Stomach (tissue), 9 donors: ENCODE data around the gene JTB. TPM values are rescaled to one million over a fixed set of nuclear protein-coding genes. Genes with fewer than 3 reads are reported as not detected.
A peak's percentile ranks its signal among the peaks of the same experiment; 100 is the strongest.

Experiments used
- DNase-seq, 2 donors: peaks; one replicate each; pipeline versions ENCODE4 v3.0.0 to v3.0.0-alpha.2; 2013 to 2019
- H3K27ac ChIP-seq, 5 donors: fragments of 200-600 bp in 4 of 5; sonication (generic) in 4 of 5; one replicate each; pipeline ENCODE4 v1.5.1; 2013 to 2019; ENCODE audit warnings: mild to moderate bottlenecking in 1 of 5, moderate library complexity in 1 of 5
- H3K27me3 ChIP-seq, 3 donors: fragments of 200-600 bp; sonication (generic); one replicate each; pipeline ENCODE4 v1.5.1; 2017 to 2019; ENCODE audit warnings: mixed run types in 1 of 3
- H3K36me3 ChIP-seq, 4 donors: fragments of 200-600 bp; sonication (generic); 1 replicate in 3 of 4; 2 replicates in 1 of 4; pipeline ENCODE4 v1.5.1; 2016 to 2019
- H3K4me1 ChIP-seq, 4 donors: fragments of 200-600 bp; sonication (generic); one replicate each; pipeline ENCODE4 v1.5.1; 2016 to 2019
- H3K4me3 ChIP-seq, 4 donors: fragments of 200-600 bp; sonication (generic) in 3 of 4; one replicate each; pipeline ENCODE4 v1.5.1; 2016 to 2019; ENCODE audit warnings: mild to moderate bottlenecking in 1 of 4
- H3K9me3 ChIP-seq, 4 donors: fragments of 200-600 bp; sonication (generic); one replicate each; pipeline ENCODE4 v1.5.1; 2016 to 2019
- EP300 ChIP-seq: sonication (generic); formaldehyde crosslinking; IDR thresholded peaks from one replicate; pipeline ENCODE4 v1.6.1; 2017; ENCODE audit warnings: antibody characterized with exemption
- POLR2A ChIP-seq, 4 donors: fragments of 450-650 bp; IDR thresholded peaks; one replicate each; pipeline ENCODE4 v1.6.1; 2016; ENCODE audit warnings: antibody characterized with exemption in 4 of 4, control low read depth in 2 of 4, mild to moderate bottlenecking in 1 of 4, moderate library complexity in 1 of 4
- POLR2AphosphoS5 ChIP-seq, 3 donors: sonication (generic); formaldehyde crosslinking; IDR thresholded peaks; one replicate each; pipeline ENCODE4 v1.6.1; 2016; ENCODE audit warnings: antibody characterized with exemption in 3 of 3
- whole genome bisulfite sequencing, 5 donors: extraction: QIAGEN DNeasy Blood & Tissue Kit in 3 of 5; methylation state at CpG; one replicate each; pipeline versions ENCODE4 v1.1.5 to v1.1.7; 2013 to 2018; 5-methylcytosine and 5-hydroxymethylcytosine counted together
- intact Hi-C: fragments of 100-400 bp; cut with DNase I; formaldehyde crosslinking; loops from one replicate; pipeline ENCODE4 v1.15.1; 2023; ENCODE audit warnings: low total_unique reads
- polyA plus RNA-seq, 3 donors: library from polyadenylated mRNA; stranded (reverse); fragments of 200-250 nt; gene quantifications; one replicate each; pipeline ENCODE4 v1.2.3, GENCODE V29; 2013
- total RNA-seq, 5 donors: library from RNA; depleted of rRNA; stranded (reverse); fragments of >200 nt; gene quantifications; one replicate each; pipeline versions ENCODE4 v1.1.0 to v1.2.3, GENCODE V29; 2014 to 2016
- TF ChIP-seq, protein P1 (sequence below), 7 experiments: fragments of 450-650 bp in 4 of 7; fragments of 200-600 bp in 3 of 7; sonication (generic) in 3 of 7; IDR thresholded peaks; one replicate each; pipeline ENCODE4 v1.5.1; 2016 to 2019; ENCODE audit warnings: antibody characterized with exemption in 7 of 7, control low read depth in 2 of 7, mild to moderate bottlenecking in 1 of 7
- donor health status: healthy with polysubstance abuse.
- donor health status: Bipolar disorder and iron deficiency.
- donor health status: healthy.

JTB gene
- total and polyA plus RNA-seq, 8 donors, result 130 to 859 (median 235) TPM

DNA sequence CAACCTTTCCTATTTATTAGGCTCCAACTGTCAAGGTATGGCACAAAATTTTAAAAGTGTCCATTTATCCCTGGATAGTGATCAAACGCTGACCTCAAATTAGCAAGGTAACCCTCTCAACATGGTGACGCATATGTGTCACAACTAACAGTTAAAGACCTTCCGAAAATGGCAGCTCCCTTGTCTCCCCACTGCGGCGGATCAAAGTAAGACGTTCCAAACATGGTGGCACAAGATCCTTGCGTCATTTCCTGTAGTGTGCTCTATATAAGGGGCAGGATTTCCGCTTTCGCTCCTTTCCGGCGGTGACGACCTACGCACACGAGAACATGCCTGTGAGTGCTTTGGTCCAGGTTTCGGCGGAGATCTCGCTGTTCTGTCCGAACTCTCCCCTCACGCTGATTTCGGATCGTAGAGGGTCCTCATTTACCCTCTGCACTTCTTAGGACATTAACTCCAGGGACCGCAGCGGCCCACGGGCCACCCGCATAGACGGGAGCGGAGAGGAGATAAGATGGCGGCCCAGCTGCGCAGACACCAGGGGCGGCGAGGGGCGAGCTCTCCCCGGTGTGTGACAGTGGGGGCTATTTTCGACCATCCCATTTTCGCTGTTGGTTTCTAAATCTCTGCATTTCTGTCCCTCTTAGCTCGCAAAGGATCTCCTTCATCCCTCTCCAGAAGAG lies 13.1 kb upstream of the JTB start, which contains the start of gene RPS27:
TSS of gene RPS27 (plus strand) at position 295 of the 683 bp plus-strand sequence. CDS start at position 330, 35 bp downstream.
- intact Hi-C loops, result no loop called here
- peak; percentile 100 for TF ChIP-seq POLR2AphosphoS5 (IDR thresholded peaks at IDR 0.05)
- peak in 2 of 4 donors; percentile 92 to 96 for TF ChIP-seq POLR2A (IDR thresholded peaks at IDR 0.05)
- TF ChIP-seq, protein P1, sequence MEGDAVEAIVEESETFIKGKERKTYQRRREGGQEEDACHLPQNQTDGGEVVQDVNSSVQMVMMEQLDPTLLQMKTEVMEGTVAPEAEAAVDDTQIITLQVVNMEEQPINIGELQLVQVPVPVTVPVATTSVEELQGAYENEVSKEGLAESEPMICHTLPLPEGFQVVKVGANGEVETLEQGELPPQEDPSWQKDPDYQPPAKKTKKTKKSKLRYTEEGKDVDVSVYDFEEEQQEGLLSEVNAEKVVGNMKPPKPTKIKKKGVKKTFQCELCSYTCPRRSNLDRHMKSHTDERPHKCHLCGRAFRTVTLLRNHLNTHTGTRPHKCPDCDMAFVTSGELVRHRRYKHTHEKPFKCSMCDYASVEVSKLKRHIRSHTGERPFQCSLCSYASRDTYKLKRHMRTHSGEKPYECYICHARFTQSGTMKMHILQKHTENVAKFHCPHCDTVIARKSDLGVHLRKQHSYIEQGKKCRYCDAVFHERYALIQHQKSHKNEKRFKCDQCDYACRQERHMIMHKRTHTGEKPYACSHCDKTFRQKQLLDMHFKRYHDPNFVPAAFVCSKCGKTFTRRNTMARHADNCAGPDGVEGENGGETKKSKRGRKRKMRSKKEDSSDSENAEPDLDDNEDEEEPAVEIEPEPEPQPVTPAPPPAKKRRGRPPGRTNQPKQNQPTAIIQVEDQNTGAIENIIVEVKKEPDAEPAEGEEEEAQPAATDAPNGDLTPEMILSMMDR (IDR thresholded peaks at IDR 0.05), result no peak
- TF ChIP-seq EP300, result peak; percentile 58

DNA sequence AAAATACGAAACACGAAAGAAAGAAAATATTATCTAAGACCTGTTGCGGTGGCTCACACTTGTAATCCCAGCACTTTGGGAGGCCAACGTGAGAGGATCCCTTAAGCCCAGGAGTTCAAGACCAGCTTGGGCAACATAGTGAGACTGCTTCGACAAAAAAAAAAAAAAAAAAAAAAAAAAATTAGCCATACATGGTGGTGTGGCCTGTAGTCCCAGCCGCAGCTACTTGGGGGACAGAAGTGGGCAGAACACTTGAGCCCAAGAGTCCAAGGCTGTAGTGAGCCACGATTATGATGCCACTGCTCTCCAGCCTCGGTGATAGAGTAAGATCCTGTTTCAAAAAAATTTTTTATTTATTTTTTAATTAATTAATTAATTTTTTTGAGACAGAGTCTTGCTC lies 10.1 kb upstream of the JTB start:
- 84 to 91% (median 85%) methylated on average over 8 of the region's 8 CpGs for WGBS, 5 donors
- Histone ChIP-seq H3K4me3 (no peak overlapping the region), H3K9me3 (no peaks in the 10 kb centered on the region), H3K27me3 (no peaks in the 10 kb centered on the region), H3K4me1 (peaks cover 29 to 55% (median 47%) of the 10 kb centered on the region in 4 donors), H3K36me3 (peaks cover 4 to 24% (median 17%) of the 10 kb centered on the region in 4 donors), H3K27ac (peak overlapping the region in 4 of 5 donors; percentile 80 to 93 (median 88))
- TF ChIP-seq POLR2A (IDR thresholded peaks at IDR 0.05) (no peak), EP300 (no peak), POLR2AphosphoS5 (IDR thresholded peaks at IDR 0.05) (no peak)
- TF ChIP-seq, protein P1 (IDR thresholded peaks at IDR 0.05), result no peak
- intact Hi-C loops, result loop anchor here (5.0 kb wide), 1 partner anchor 190 kb away; no protein-coding TSS in a partner anchor
- no peak for DNase-seq

More for the DNA sequence above, 13.1 kb upstream of the JTB start, which contains the start of gene RPS27:
- H3K27me3 ChIP-seq, result no peaks in the 10 kb centered on the region
- WGBS, 5 donors, result 0 to 1% (median 0%) methylated on average over 24 to 36 of the region's 36 CpGs
- H3K9me3 ChIP-seq, result no peaks in the 10 kb centered on the region
- H3K36me3 ChIP-seq, result peaks cover 24 to 40% (median 39%) of the 10 kb centered on the region in 4 donors
- DNase-seq, result peak; percentile 90 to 99
- peak within 1 kb of the TSS; percentile 76 to 97 (median 88) for H3K4me3 ChIP-seq
- peak within 1 kb of the TSS; percentile 93 to 98 (median 97) for H3K27ac ChIP-seq
- H3K4me1 ChIP-seq, result peaks cover 23 to 63% (median 42%) of the 10 kb centered on the region in 4 donors

DNA sequence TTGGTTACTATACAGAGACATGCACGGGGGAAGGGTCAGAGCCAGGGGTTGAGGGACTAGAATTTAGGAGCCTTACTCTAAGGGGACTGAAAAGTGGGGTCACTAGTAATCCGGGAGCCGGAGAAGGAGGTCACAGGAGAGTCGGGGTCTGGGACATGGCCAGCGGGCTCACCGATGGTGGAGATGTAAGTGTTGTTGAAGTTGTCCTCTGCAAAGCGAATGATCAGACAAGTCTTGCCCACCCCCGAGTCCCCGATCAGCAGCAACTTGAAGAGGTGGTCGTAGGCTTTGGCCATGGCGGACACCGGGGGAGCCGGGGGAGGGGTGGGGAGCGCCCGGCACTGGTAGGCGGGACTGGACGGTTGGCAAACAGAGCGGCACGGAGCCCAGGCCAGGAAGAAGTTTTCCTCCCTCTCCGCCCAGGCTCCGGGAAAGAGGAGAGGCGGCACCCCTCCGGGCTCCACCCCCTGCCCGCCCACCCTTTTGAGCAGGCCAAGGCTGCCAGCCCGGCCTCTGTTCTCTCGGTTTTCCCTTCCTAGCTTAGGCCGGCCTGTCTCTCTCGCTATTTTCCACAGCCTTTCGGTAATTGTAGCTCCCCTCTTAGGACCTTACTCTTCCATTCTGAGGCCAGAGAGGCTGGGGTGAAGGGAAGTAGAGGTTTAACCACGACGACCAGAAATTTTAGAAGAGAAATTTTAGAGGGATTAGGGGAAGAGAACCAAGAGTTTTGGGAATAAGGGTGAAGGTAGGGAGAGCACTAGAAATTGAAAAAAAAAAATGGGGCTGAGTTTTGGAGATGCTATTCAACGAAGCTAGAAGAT lies 8.7 kb upstream of the JTB start, which contains the start of gene RAB13:
TSS of gene RAB13 (minus strand) at position 399 of the 821 bp plus-strand sequence. CDS start at position 296, 103 bp downstream.
- H3K27ac ChIP-seq, result peak within 1 kb of the TSS; percentile 80 to 94 (median 89)
- no peaks in the 10 kb centered on the region for H3K27me3 ChIP-seq
- intact Hi-C loops, result loop anchor here (5.0 kb wide), 1 partner anchor 189 kb away; no protein-coding TSS in a partner anchor
- TF ChIP-seq POLR2A (IDR thresholded peaks at IDR 0.05) (no peak), POLR2AphosphoS5 (IDR thresholded peaks at IDR 0.05) (peak in 2 of 3 donors; percentile 64 to 74), EP300 (no peak)
- TF ChIP-seq, protein P1 (IDR thresholded peaks at IDR 0.05), result no peak
- no peaks in the 10 kb centered on the region for H3K9me3 ChIP-seq
- H3K4me3 ChIP-seq, result peak within 1 kb of the TSS; percentile 47 to 71 (median 56)
- WGBS, 5 donors, result 2 to 9% (median 4%) methylated on average over 26 to 32 of the region's 32 CpGs
- DNase-seq, result peak; percentile 89 to 95
- H3K36me3 ChIP-seq, result peaks cover 8 to 28% (median 22%) of the 10 kb centered on the region in 4 donors
- peaks cover 15 to 41% (median 33%) of the 10 kb centered on the region in 4 donors for H3K4me1 ChIP-seq
